Type B pancreatic cell (in vitro differentiated cells): ENCODE data around the gene YTHDF1. TPM values are rescaled to one million over a fixed set of nuclear protein-coding genes. Genes with fewer than 3 reads are reported as not detected.

ENCODE experiments used
- DNase-seq: peaks from one replicate; pipeline ENCODE4 v3.0.0; 2021; ENCODE audit warnings: mixed read lengths; ENCODE audit not compliant: unreplicated experiment; ENCODE audit errors: extremely low spot score
- H3K27ac Mint-ChIP-seq: 2 replicates; pipeline ENCODE4 v1.8.0; 2021; ENCODE audit warnings: mild to moderate bottlenecking, mixed read lengths
- H3K27me3 Mint-ChIP-seq: 2 replicates; pipeline ENCODE4 v1.8.0; 2021; ENCODE audit warnings: mixed read lengths
- H3K36me3 Mint-ChIP-seq: 2 replicates; pipeline ENCODE4 v1.8.0; 2021; ENCODE audit warnings: mixed read lengths
- H3K4me1 Mint-ChIP-seq: one replicate; pipeline ENCODE4 v1.8.0; 2021; ENCODE audit warnings: mixed read lengths; ENCODE audit not compliant: unreplicated experiment
- H3K4me3 Mint-ChIP-seq: 2 replicates; pipeline ENCODE4 v1.8.0; 2021; ENCODE audit warnings: mild to moderate bottlenecking, mixed read lengths
- H3K9me3 Mint-ChIP-seq: 2 replicates; pipeline ENCODE4 v1.8.0; 2021; ENCODE audit warnings: mixed read lengths
- CTCF ChIP-seq: fragments of 200-600 bp; sonication (generic); conservative IDR thresholded peaks from 2 replicates; pipeline ENCODE4 v1.5.0; 2021; ENCODE audit warnings: antibody characterized with exemption, mild to moderate bottlenecking
- total RNA-seq: library from RNA; stranded (reverse); gene quantifications from 2 replicates; pipeline ENCODE4 v1.2.1, GENCODE V29; 2021; ENCODE audit warnings: low replicate concordance

Gene YTHDF1
- total RNA-seq, 1 donor from 2014 or later, result 50.4 TPM

DNA sequence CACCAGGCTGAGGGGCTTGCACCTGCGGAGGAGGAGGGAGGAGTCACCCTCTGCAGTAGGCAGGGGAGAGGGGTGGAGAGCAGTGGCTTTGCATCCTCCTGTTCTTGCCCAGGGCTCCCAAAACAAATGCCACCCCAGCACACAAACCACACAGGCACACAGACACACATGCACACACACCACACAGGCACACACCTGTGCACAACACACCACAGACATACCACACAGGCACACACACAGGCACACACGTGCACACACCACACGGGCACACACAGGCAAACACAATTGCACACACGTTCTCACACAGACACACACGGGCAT, 26.6 kb downstream of the YTHDF1 start:
- no peak overlapping the region for H3K4me3 Mint-ChIP-seq
- H3K36me3 Mint-ChIP-seq, result no peaks in the 10 kb centered on the region
- DNase-seq, result no peak
- H3K27ac Mint-ChIP-seq, result no peak overlapping the region
- no peak for TF ChIP-seq CTCF
- H3K9me3 Mint-ChIP-seq, result no peaks in the 10 kb centered on the region
- H3K4me1 Mint-ChIP-seq, result no peaks in the 10 kb centered on the region
- H3K27me3 Mint-ChIP-seq, result peaks cover 10% of the 10 kb centered on the region

DNA sequence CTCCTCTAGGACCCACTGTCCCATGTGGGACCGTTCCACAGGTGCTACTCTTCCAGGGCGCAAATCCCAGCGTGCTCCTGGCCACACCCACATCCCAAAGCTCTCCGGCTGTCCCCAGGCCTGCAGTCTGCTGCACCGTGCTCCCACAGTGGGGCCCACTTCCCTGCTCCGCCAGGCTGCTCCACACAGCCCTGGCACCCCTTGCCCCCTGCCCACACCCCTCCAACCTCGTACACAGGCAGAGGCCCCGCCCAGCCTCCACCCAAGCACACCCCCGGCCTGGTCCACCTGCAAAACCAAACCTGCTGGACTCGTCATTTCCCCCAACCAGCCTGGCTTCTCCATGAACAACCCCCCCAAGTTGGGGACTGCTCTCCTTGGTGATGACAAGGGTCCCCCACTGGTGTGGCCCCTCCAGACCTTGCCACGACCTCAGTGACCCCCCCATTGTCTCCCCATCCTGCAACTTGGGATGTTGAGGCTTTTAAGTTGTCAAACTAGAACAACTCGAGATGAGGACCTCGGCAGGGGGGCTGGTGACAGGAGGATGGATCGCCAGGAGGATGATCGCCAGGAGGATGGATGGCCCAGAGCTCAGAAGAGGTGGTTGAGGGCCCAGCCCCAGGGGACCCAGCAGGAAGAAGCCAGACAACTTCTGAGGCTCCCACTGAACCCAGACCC, 27.1 kb downstream of the YTHDF1 start:
- DNase-seq, result peak; percentile 65
- no peak for TF ChIP-seq CTCF
- Mint-ChIP-seq H3K36me3 (no peaks in the 10 kb centered on the region), H3K27me3 (peaks cover 14% of the 10 kb centered on the region), H3K27ac (no peak overlapping the region), H3K9me3 (no peaks in the 10 kb centered on the region), H3K4me1 (no peaks in the 10 kb centered on the region), H3K4me3 (no peak overlapping the region)

DNA sequence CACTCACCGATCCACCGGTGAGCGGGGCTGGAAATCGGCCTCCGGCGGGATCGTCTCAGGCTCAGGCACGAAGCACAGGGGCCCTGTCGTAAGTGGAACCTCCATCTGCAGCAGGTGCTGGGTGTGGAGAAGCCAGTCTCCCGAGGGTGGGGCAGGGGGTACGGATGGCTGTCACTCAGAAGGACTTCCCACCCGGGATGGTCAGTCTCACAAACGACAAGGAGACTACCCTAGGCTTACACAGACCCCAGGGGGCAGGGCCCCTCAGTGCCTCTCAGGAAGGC, 27.8 kb downstream of the YTHDF1 start:
- Mint-ChIP-seq H3K27ac (no peak overlapping the region), H3K9me3 (no peaks in the 10 kb centered on the region), H3K36me3 (no peaks in the 10 kb centered on the region), H3K27me3 (peaks cover 21% of the 10 kb centered on the region), H3K4me1 (no peaks in the 10 kb centered on the region), H3K4me3 (no peak overlapping the region)
- no peak for DNase-seq
- TF ChIP-seq CTCF, result no peak

GRCh38 chr20:63187338-63188158, 28.4 kb downstream of the YTHDF1 start:
- DNase-seq, result no peak
- Mint-ChIP-seq H3K27me3 (peaks cover 26% of the 10 kb centered on the region), H3K9me3 (no peaks in the 10 kb centered on the region), H3K4me3 (no peak overlapping the region), H3K27ac (no peak overlapping the region), H3K36me3 (no peaks in the 10 kb centered on the region), H3K4me1 (no peaks in the 10 kb centered on the region)
- no peak for TF ChIP-seq CTCF

- Mint-ChIP-seq H3K27ac (no peak overlapping the region), H3K27me3 (peaks cover 34% of the 10 kb centered on the region), H3K4me3 (no peak overlapping the region), H3K4me1 (no peaks in the 10 kb centered on the region), H3K36me3 (no peaks in the 10 kb centered on the region), H3K9me3 (no peaks in the 10 kb centered on the region)
- DNase-seq, result no peak
- TF ChIP-seq CTCF, result no peak
Measured at GRCh38 chr20:63186528-63187316, 29.2 kb downstream of the YTHDF1 start.
